Loucy (cell line): ENCODE results near the gene AHDC1.

Experiments used
- EZH2phosphoT487 ChIP-seq: fragments of 200-600 bp; IDR thresholded peaks from 2 replicates; pipeline ENCODE4 v1.6.1; 2018; ENCODE audit warnings: antibody characterized with exemption, mild to moderate bottlenecking, moderate library complexity, borderline replicate concordance
- TF ChIP-seq, protein P1 (sequence below): fragments of 200-600 bp; sonication (generic); conservative IDR thresholded peaks from 2 replicates; pipeline ENCODE4 v1.5.1; 2014; ENCODE audit warnings: mild to moderate bottlenecking, antibody characterized with exemption, low read length

DNA sequence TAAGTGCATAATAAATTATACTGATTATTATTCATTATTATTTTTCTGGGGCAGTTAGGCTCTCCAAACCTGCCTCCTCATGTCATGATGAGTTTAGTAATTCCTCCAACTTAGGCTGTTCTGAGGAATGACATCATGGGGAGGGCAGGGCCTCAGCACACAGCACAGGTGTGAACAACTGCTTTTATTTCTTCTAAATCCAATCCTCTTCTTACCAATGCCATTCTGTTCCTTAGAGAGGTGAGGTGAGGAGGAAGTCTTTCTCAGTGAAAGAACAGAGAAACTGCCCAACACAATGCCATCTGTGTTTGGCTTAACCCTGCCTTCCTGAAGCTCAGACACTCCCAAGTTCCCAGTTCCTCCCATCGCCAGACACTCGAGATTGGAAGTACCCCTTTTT, 68.6 kb downstream of the AHDC1 start:
- TF ChIP-seq, protein P1, sequence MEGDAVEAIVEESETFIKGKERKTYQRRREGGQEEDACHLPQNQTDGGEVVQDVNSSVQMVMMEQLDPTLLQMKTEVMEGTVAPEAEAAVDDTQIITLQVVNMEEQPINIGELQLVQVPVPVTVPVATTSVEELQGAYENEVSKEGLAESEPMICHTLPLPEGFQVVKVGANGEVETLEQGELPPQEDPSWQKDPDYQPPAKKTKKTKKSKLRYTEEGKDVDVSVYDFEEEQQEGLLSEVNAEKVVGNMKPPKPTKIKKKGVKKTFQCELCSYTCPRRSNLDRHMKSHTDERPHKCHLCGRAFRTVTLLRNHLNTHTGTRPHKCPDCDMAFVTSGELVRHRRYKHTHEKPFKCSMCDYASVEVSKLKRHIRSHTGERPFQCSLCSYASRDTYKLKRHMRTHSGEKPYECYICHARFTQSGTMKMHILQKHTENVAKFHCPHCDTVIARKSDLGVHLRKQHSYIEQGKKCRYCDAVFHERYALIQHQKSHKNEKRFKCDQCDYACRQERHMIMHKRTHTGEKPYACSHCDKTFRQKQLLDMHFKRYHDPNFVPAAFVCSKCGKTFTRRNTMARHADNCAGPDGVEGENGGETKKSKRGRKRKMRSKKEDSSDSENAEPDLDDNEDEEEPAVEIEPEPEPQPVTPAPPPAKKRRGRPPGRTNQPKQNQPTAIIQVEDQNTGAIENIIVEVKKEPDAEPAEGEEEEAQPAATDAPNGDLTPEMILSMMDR: no peak
- no peak for TF ChIP-seq EZH2phosphoT487
